IMR-90 (cell line): ENCODE data around the gene ASAP2. TPM values are rescaled to one million over a fixed set of nuclear protein-coding genes. Genes with fewer than 3 reads are reported as not detected.

ENCODE experiments used
- ATAC-seq: fragments of 200-7000 bp; cut with Tn5 transposase; 2 replicates; pipeline ENCODE4 v1.9.1; 2020; ENCODE audit warnings: low read depth, mild to moderate bottlenecking, moderate library complexity
- BruUV-seq: library from RNA; stranded (reverse); fragments of 400-500 nt; replicated peaks from 2 replicates; lab custom pipeline; 2021; lab: Mats Ljungman, UMichigan
- CTCF ChIA-PET: fragments of 300-600 bp; formaldehyde crosslinking; extraction: SDS; loops from one replicate; lab custom pipeline; 2021; ENCODE audit warnings: antibody characterized with exemption; lab: Yijun Ruan, JAX
- POLR2A ChIA-PET: fragments of 300-600 bp; sonication (Branson Sonifier 250); formaldehyde crosslinking; loops from one replicate; lab custom pipeline; 2022; ENCODE audit warnings: antibody characterized with exemption; ENCODE audit not compliant: unreplicated experiment; lab: Charles Lee
- DNase-seq: peaks from one replicate; pipeline ENCODE4 v3.0.0; 2013
- H2AFZ ChIP-seq: replicated peaks from 2 replicates; pipeline ENCODE3; 2013; ENCODE audit warnings: low read length, mild to moderate bottlenecking; ENCODE audit not compliant: poor library complexity
- H2AK5ac ChIP-seq: 2 replicates; pipeline ENCODE4 v1.6.1; 2013; ENCODE audit warnings: low read depth, low read length, inconsistent platforms
- H2AK9ac ChIP-seq: replicated peaks from 2 replicates; pipeline ENCODE3; 2013; ENCODE audit warnings: mild to moderate bottlenecking, low read depth, low read length, moderate library complexity; ENCODE audit not compliant: poor library complexity
- H2BK120ac ChIP-seq: 2 replicates; pipeline ENCODE4 v1.6.1; 2013; ENCODE audit warnings: low read depth, low read length, inconsistent platforms
- H2BK15ac ChIP-seq: 3 replicates; pipeline ENCODE4 v1.6.1; 2013; ENCODE audit warnings: low read depth, low read length, inconsistent platforms
- H2BK20ac ChIP-seq: 2 replicates; pipeline ENCODE4 v1.6.1; 2013; ENCODE audit warnings: low read depth, mild to moderate bottlenecking, inconsistent platforms, low read length, moderate library complexity
- H2BK5ac ChIP-seq: 2 replicates; pipeline ENCODE4 v1.6.1; 2013; ENCODE audit warnings: mild to moderate bottlenecking, low read depth, low read length, inconsistent platforms; ENCODE audit not compliant: poor library complexity, severe bottlenecking
- H3K14ac ChIP-seq: replicated peaks from 2 replicates; pipeline ENCODE4 v1.6.1; 2013; ENCODE audit warnings: low read depth, low read length, inconsistent platforms
- H3K18ac ChIP-seq: 2 replicates; pipeline ENCODE4 v1.6.1; 2013; ENCODE audit warnings: low read depth, low read length, control low read depth
- H3K23ac ChIP-seq: 2 replicates; pipeline ENCODE4 v1.6.1; 2013; ENCODE audit warnings: low read depth, low read length, inconsistent platforms
- H3K27ac ChIP-seq: 2 replicates; pipeline ENCODE4 v1.5.1; 2013; ENCODE audit warnings: mild to moderate bottlenecking, control low read depth, low read length; ENCODE audit not compliant: insufficient read depth
- H3K27me3 ChIP-seq: 2 replicates; pipeline ENCODE4 v1.6.1; 2013; ENCODE audit warnings: low read length; ENCODE audit not compliant: control insufficient read depth, insufficient read depth
- H3K36me3 ChIP-seq: 2 replicates; pipeline ENCODE4 v1.6.1; 2013; ENCODE audit warnings: low read length, mixed read lengths; ENCODE audit not compliant: control insufficient read depth, insufficient read depth
- H3K4ac ChIP-seq: 2 replicates; pipeline ENCODE4 v1.6.1; 2013; ENCODE audit warnings: low read depth, low read length, inconsistent platforms
- H3K4me1 ChIP-seq: 2 replicates; pipeline ENCODE4 v1.6.1; 2013; ENCODE audit warnings: low read length, mixed read lengths; ENCODE audit not compliant: control insufficient read depth, insufficient read depth
- H3K4me2 ChIP-seq: 2 replicates; pipeline ENCODE4 v1.6.1; 2013; ENCODE audit warnings: low read depth, mild to moderate bottlenecking, control low read depth, low read length, moderate library complexity
- H3K4me3 ChIP-seq: 2 replicates; pipeline ENCODE4 v1.5.1; 2013; ENCODE audit warnings: low read depth, mild to moderate bottlenecking, control low read depth, low read length, moderate library complexity; ENCODE audit not compliant: insufficient read depth
- H3K56ac ChIP-seq: 2 replicates; pipeline ENCODE4 v1.6.1; 2013; ENCODE audit warnings: low read length, inconsistent platforms; ENCODE audit not compliant: insufficient read depth; ENCODE audit errors: extremely low read depth
- H3K79me1 ChIP-seq, 2 experiments: 2 replicates each; pipeline ENCODE4 v1.6.1; 2013; ENCODE audit warnings: low read length in 2 of 2, inconsistent platforms in 1 of 2, low read depth in 1 of 2
- H3K9ac ChIP-seq: 2 replicates; pipeline ENCODE4 v1.6.1; 2013; ENCODE audit warnings: low read depth, low read length, control low read depth
- H3K9me1 ChIP-seq: 2 replicates; pipeline ENCODE4 v1.6.1; 2013; ENCODE audit warnings: low read length, inconsistent platforms; ENCODE audit not compliant: insufficient read depth
- H3K9me3 ChIP-seq: 2 replicates; pipeline ENCODE4 v1.6.1; 2013; ENCODE audit warnings: low read length; ENCODE audit not compliant: control insufficient read depth, insufficient read depth
- H4K20me1 ChIP-seq: 2 replicates; pipeline ENCODE4 v1.6.1; 2013; ENCODE audit warnings: low read length, inconsistent platforms; ENCODE audit not compliant: insufficient read depth
- H4K5ac ChIP-seq: 2 replicates; pipeline ENCODE4 v1.6.1; 2013; ENCODE audit warnings: mild to moderate bottlenecking, low read depth, low read length, control low read depth
- H4K8ac ChIP-seq, 2 experiments: 2 replicates each; pipeline ENCODE4 v1.6.1; 2013; ENCODE audit warnings: low read depth in 2 of 2, low read length in 2 of 2, control low read depth in 1 of 2, inconsistent platforms in 1 of 2
- H4K91ac ChIP-seq: 2 replicates; pipeline ENCODE4 v1.6.1; 2013; ENCODE audit warnings: low read depth, low read length, inconsistent platforms; ENCODE audit not compliant: insufficient read depth
- CEBPB ChIP-seq: IDR thresholded peaks from 2 replicates; pipeline ENCODE4 v1.6.1; 2012; ENCODE audit warnings: low read depth, low read length, improper control_type of control experiment
- CHD1 ChIP-seq: IDR thresholded peaks from 2 replicates; pipeline ENCODE4 v1.6.1; 2012; ENCODE audit warnings: low read depth, low read length, improper control_type of control experiment
- ELK1 ChIP-seq: fragments of 150-350 bp; IDR thresholded peaks from 2 replicates; pipeline ENCODE4 v1.6.1; 2016; ENCODE audit warnings: low read depth, mild to moderate bottlenecking, low read length, moderate library complexity, borderline replicate concordance
- MAZ ChIP-seq: IDR thresholded peaks from 2 replicates; pipeline ENCODE4 v1.6.1; 2012; ENCODE audit warnings: low read depth, mild to moderate bottlenecking, low read length, improper control_type of control experiment, moderate library complexity, borderline replicate concordance
- NFE2L2 ChIP-seq: fragments of 150-350 bp; IDR thresholded peaks from 2 replicates; pipeline ENCODE4 v1.6.1; 2016; ENCODE audit warnings: low read depth, mild to moderate bottlenecking, low read length
- POLR2A ChIP-seq: IDR thresholded peaks from 2 replicates; pipeline ENCODE4 v1.6.1; 2012; ENCODE audit warnings: mild to moderate bottlenecking, low read depth, low read length
- RAD21 ChIP-seq: IDR thresholded peaks from 2 replicates; pipeline ENCODE4 v1.6.1; 2012; ENCODE audit warnings: low read length, improper control_type of control experiment
- RCOR1 ChIP-seq: IDR thresholded peaks from 2 replicates; pipeline ENCODE4 v1.6.1; 2012; ENCODE audit warnings: mild to moderate bottlenecking, low read length, improper control_type of control experiment; ENCODE audit not compliant: insufficient replicate concordance
- RFX5 ChIP-seq: IDR thresholded peaks from 2 replicates; pipeline ENCODE4 v1.8.0; 2012; ENCODE audit warnings: low read depth, mild to moderate bottlenecking, low read length, moderate library complexity
- SMC3 ChIP-seq: fragments of 150-350 bp; IDR thresholded peaks from 2 replicates; pipeline ENCODE4 v1.6.1; 2016; ENCODE audit warnings: low read depth, mild to moderate bottlenecking, antibody characterized with exemption, low read length, moderate library complexity
- WGBS, 2 experiments: methylation state at CpG; one replicate each; pipeline versions ENCODE4 v1.1.5 to v1.1.7; 2013; ENCODE audit warnings: missing lambda C conversion rate in 2 of 2; ENCODE audit not compliant: insufficient read length in 1 of 2; ENCODE audit errors: extremely low coverage in 2 of 2; 5-methylcytosine and 5-hydroxymethylcytosine counted together
- dilution Hi-C: fragments of 300-500 bp; cut with HindIII; formaldehyde crosslinking; loops from one replicate; pipeline ENCODE4 v1.14.3; 2018; ENCODE audit warnings: low sequenced_read_pairs; ENCODE audit not compliant: unreplicated experiment
- in situ Hi-C: fragments of 300-500 bp; cut with MboI; formaldehyde crosslinking; loops from 3 replicates; pipeline ENCODE4 v1.14.3; 2019; ENCODE audit warnings: low sequenced_read_pairs, inconsistent platforms, mixed read lengths
- intact Hi-C: fragments of 100-400 bp; cut with micrococcal nuclease; formaldehyde crosslinking; loops from 2 replicates; pipeline ENCODE4 v1.10.0; 2022
- polyA plus RNA-seq, 3 experiments: library from polyadenylated mRNA; depleted of rRNA; stranded (reverse); fragments of >200 nt; gene quantifications; 2 replicates each; pipeline ENCODE4 v1.2.3, GENCODE V29; 2012; ENCODE audit warnings: low replicate concordance in 1 of 3
- total RNA-seq: library from RNA; depleted of rRNA; stranded (reverse); fragments of >200 nt; gene quantifications from 2 replicates; pipeline ENCODE4 v1.2.3, GENCODE V29; 2012
- TF ChIP-seq, protein P1 (sequence below): fragments of 150-350 bp; IDR thresholded peaks from 2 replicates; pipeline ENCODE4 v1.6.1; 2017; ENCODE audit warnings: mild to moderate bottlenecking, antibody characterized with exemption, low read length, low read depth

Gene ASAP2
- total and polyA plus RNA-seq, 2 of the 4 experiments (the other 2 are of a cell fraction): 19.7 to 28.1 TPM

DNA sequence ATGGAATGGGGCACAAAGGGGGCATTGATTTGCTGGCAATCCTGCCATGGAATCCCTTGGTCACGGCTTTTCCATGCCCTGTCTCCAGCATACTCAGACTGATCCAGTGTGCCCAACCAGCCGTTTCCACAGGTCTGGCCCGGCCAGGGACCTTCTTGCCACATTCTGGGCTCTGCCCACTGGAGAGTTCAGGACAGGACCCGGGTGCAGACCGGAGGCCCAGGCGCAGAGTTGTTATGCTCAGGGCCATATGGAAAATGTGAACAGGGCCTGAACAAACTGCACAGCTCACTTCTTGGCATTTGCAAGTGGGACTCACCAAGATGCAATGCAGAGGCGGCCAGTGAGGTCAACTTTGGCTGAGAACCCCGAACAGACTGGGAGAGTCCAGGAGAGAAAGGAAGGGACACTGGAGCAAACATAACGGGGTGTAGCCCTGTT, 15.6 kb upstream of the ASAP2 start:
- peak overlapping the region; percentile 82 for H2AFZ ChIP-seq
- in situ Hi-C loops: no loop called here
- H3K79me1 ChIP-seq: no peaks in the 10 kb centered on the region
- H3K4me1 ChIP-seq: peaks cover 14% of the 10 kb centered on the region
- ATAC-seq: peak; percentile 93
- TF ChIP-seq MAZ (0 out of 2 replicates have a peak, but pooled peaks have one; percentile 30), SMC3 (no peak), RCOR1 (no peak), NFE2L2 (peak; percentile 13; the same call in 1 of the 2 replicates), POLR2A (no peak), ELK1 (no peak), CEBPB (peak; percentile 75), RFX5 (no peak), RAD21 (peak; percentile 12; the same call in 1 of the 2 replicates), CHD1 (no peak)
- TF ChIP-seq, protein P1, sequence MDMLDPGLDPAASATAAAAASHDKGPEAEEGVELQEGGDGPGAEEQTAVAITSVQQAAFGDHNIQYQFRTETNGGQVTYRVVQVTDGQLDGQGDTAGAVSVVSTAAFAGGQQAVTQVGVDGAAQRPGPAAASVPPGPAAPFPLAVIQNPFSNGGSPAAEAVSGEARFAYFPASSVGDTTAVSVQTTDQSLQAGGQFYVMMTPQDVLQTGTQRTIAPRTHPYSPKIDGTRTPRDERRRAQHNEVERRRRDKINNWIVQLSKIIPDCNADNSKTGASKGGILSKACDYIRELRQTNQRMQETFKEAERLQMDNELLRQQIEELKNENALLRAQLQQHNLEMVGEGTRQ: no peak
- no peaks in the 10 kb centered on the region for H4K20me1 ChIP-seq
- H3K23ac ChIP-seq: peak overlapping the region; percentile 39; the same call in 1 of the 2 replicates
- ChIA-PET CTCF (interaction anchor here (1.4 kb wide), 1 partner anchor 11 kb away, joined by 3 read pairs; no protein-coding TSS in a partner anchor), POLR2A (interaction anchor here (0.9 kb wide), 1 partner anchor 12 kb away, joined by 3 read pairs; no protein-coding TSS in a partner anchor)
- H2AK5ac ChIP-seq: peak overlapping the region; percentile 11; the same call in 1 of the 2 replicates
- peak overlapping the region; percentile 13; the same call in 1 of the 2 replicates for H3K56ac ChIP-seq
- H3K4me2 ChIP-seq: peak overlapping the region; percentile 13; the same call in 1 of the 2 replicates
- WGBS, 2 experiments: 11% methylated on average over 6 of the region's 9 CpGs; no CpG with 5 or more reads in 1 of the 2 experiments
- H3K4ac ChIP-seq: peak overlapping the region; percentile 73
- H3K9me1 ChIP-seq: peaks cover 7% of the 10 kb centered on the region; the same call in 1 of the 2 replicates
- H2BK120ac ChIP-seq: peak overlapping the region; percentile 59
- peak overlapping the region; percentile 43 for H3K18ac ChIP-seq
- peak overlapping the region; percentile 10 for H3K14ac ChIP-seq
- H3K9me3 ChIP-seq: no peaks in the 10 kb centered on the region
- peak overlapping the region; percentile 19 for H2AK9ac ChIP-seq
- H2BK20ac ChIP-seq: peak overlapping the region; percentile 37
- intact Hi-C loops: loop anchor here (5.0 kb wide), 1 partner anchor 49 kb away; no protein-coding TSS in a partner anchor
- H4K5ac ChIP-seq: peak overlapping the region; percentile 7
- peak overlapping the region; percentile 67; the same call in 1 of the 2 replicates for H3K27ac ChIP-seq
- peak; percentile 95 for DNase-seq
- no peak overlapping the region for H3K4me3 ChIP-seq
- H3K36me3 ChIP-seq: no peaks in the 10 kb centered on the region
- no peaks in the 10 kb centered on the region for H3K27me3 ChIP-seq
- dilution Hi-C loops: no loop called here
- H2BK5ac ChIP-seq: peak overlapping the region; percentile 68
- no peak overlapping the region for H3K9ac ChIP-seq
- peak overlapping the region; percentile 60 for H4K91ac ChIP-seq
- no TSS peak for BruUV-seq
- 0 out of 3 replicates have a peak overlapping the region, but pooled peaks have one; percentile 50 for H2BK15ac ChIP-seq
- H4K8ac ChIP-seq: peak overlapping the region; percentile 29 to 76; a peak in 3 of 4 replicates
